Nucleus accumbens (tissue), 56 donors: Measurements from ENCODE around the gene RNF39.
"Not testable (repeated sequence)": the region's sequence is repeated elsewhere in the genome, so short reads cannot be mapped to it uniquely, and the experiment has no call there.

ENCODE experiments used
- DNase-seq, 56 donors: peaks; one replicate each; lab custom pipeline; 2025; lab: John Stamatoyannopoulos, UW

The RNF39 gene

DNA sequence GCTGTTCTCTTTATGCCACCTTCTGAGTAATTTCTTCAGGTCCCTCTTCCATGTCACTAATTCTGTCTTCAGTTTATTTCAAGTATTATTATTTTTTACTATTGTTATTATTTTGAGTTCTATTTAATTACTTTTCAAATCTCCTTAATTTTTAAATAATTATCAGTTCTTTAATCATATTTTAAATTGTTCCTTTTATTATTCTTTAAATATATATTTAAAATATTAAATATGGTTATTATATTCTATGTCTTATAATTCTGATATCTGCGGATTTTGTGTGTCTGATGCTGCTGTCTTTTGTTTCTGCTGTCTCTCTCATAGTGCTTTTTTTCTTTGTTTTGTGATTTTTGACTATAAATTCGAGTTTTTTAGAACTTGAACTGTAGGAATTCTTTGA is 12.3 kb downstream of the RNF39 start:
- no peak for DNase-seq

DNA sequence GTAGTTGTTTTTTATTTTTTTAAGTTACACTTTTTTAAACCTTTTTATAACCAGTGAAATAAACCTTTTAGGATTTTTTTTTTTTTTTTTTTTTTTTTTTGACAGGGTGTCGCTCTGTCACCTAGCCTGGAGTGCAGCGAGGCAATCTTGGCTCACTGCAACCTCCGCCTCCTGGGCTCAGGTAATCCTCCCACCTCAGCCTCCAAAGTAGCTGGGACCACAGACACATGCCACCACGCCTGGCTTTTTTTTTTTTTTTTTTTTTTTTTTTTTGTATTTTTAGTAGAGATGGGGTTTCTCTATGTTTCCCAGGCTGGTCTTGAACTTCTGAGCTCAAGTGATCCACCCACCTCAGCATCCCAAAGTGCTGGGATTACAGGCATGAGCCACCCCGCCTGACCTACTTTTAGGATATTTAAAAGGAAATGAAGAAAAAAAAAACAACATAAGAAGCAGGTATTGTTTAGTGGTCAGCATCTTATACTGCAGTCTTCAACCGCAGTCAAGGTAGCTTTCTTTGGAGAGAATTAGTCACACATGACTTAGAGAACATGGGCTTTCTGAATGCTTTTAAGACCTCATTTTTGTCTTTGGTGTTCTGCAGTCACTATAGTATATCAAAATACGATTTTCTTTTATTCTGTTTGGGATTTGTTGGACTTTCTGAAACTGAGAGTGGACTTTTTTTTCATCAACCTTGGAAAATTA is 12.9 kb downstream of the RNF39 start:
- DNase-seq: no peak

DNA sequence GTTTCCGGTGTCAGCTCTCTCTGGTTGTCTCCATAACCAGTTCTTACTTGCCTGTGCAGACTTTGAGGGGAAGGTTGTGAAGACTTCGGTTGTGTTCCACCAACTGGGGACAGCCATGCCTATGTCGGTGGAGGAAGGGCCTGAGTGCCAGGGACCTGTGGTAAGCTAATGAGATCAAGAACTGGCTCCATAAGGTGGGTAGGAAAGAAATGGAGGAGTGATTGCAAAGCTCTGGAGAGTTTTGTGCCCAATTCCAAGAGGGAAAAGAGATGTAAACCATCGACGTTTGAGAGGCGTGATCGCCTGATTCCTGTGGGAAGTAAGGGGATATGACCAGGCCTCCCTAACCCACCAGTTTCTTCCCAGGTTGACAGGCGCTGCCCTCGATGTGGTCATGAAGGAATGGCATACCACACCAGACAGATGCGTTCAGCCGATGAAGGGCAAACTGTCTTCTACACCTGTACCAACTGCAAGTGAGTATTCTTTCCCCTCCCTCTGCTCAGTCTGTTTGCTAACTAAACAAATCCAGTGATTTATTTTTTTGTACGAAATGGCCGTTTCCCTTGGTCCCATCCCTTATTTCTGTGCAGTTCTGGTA is 13.6 kb downstream of the RNF39 start:
- DNase-seq: peak in 3 of 56 donors; percentile 26 to 44 (median 36)

DNA sequence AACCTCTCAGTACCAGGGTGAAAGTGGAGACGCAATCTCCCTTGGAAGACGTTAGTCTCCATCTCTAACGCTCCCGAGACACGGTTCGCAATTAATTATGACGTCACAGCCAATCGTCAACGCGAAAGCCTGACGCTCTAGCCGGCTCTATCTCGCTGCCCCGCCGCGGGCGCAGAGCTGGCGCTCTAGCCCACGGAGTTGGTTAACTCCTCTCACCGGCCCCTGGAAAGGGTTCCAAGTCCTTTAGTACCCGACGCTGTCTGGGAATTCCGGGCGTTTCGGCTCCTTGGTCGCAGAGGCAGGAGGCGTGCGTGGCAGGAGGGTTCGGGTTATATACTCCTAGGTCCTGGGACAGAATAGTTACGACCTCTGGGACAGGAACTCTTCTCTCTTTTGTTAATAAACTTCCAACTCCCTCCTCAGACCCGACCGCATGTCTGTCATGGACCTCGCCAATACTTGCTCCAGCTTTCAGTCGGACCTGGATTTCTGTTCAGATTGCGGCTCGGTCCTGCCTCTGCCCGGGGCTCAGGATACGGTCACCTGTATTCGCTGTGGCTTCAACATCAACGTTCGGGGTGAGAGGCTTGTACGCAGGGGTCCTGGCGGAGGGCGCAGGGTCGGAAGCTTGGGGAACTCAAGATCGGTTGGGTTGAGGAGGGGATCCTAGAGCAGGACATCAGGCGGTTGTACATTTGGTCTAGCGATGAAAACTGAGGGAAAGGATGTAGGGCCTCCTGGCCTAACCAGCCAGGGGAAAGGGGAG is 14.3 kb downstream of the RNF39 start, which contains the start of gene POLR1H:
Gene POLR1H, plus strand, starts transcription at position 174 of the 766 bp plus-strand sequence. Its CDS starts 260 bp downstream, at position 434.
- DNase-seq: peak; percentile 38 to 96 (median 86)

DNA sequence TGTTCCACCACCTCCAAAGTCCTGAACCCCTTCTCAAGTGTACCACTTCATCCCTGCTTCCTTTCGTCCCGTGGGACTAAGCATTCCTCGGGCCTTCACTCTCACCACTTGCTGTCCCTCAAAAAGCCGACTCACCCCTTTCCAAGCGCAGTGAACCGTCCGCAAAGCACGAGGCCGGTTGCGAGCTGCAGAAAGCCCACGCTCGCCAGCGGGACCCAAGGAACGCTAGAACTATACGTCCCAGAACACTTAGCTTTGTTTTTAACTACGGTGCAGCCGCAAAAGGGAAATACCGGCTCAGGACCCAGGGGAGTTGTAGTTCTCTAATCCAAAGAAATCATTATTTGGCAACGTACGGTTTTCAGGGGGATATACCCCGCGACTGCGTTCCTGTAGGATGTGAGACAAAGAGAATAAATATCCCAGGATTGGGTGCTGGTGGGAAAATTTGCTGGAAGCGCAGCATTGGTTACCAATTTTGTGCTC is 14.9 kb downstream of the RNF39 start:
- DNase-seq: peak in 20 of 56 donors; percentile 13 to 78 (median 46)

DNA sequence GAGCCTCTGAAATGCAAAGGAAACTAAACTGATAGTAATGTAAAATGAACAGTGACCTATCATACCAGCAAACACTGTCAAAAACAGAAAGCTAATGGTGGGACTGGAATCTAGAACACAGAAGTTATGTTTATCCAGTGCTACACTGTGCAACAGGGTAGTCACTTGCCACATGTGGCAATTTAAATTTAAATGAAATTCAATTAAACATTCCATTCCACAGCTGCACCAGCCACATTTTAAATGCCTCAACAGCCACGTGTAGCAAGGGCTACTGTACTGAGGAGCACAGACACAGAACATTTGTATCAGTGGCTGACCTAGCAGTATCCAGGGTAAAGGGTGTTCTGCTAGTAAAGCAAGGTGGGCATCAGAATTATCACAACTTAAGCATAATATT is 20.1 kb downstream of the RNF39 start:
- DNase-seq: no peak

DNA sequence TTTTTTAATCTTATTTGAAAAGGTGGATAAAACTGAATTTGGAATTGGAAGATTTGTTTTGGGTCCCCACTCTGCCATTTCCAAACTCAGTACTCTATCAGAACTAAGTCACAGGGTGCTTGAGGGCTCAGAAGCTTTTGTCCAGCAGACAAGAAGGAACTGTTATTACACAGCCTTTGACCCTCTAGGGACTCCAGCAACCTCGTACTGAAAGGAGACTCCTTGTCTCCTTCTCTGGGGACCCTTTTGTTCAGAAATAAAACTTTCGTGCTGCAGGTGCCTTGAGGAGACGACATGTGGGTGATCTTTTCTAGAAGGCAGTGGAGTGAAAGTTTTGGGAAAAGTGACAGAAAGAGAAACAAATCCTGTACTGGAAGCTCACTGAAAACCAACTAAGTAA is 21.9 kb downstream of the RNF39 start:
- no peak for DNase-seq

DNA sequence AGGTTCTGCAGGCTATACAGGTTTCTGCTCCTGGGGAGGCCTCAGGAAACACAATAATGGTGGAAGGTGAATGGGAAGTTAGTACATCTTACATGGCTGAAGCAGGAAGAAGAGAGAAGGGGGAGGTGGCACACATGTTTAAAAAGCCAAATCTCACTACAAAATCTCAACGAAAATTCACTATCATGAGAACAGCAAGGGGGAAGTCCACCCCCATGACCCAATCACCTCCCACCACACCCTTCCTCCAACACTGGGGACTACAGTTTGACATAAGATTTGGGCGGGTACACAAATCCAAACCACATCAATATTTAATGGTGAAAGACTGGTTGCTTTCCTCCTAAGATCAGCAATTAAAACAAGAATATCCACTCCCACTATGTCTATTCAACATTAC is 28.3 kb downstream of the RNF39 start:
- DNase-seq: no peak

DNA sequence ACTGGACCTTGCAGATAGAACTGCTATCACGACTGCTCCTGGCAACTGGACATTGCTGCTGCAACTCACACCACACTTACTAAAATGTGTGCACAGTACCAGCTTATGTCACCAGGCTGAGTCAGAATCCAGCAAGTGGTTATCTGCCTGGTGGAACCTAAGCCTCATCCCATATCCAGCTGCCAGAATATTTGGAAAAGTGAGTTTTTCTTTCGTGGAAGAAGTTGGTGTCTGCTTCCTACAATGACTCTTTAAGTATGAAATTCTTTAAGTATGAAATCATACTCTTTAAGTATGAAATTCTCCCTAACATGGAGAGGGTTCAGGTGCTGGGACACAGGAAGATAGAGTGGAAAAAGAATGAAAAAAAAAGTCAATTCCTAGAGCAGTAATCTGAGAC is 30.9 kb downstream of the RNF39 start:
- no peak for DNase-seq

DNA sequence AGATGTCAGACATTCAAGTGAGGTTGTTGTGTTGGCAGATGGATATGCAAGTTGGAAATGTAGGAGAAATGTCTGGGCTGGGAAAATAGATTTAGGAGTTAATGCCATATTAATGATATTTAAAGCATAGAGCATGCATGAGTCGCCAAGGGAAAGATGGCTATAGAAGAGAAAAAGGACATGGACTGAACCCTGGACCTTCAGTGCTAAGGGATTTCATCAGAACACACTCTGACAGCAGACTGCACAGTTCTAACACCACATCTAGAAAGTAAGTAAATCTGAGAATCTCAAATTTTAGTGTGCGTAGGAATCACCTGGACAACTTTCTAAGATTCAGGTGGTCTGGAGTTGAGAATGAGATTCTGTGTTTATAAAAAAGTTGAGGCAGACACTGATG is 31.8 kb downstream of the RNF39 start:
- no peak for DNase-seq

DNA sequence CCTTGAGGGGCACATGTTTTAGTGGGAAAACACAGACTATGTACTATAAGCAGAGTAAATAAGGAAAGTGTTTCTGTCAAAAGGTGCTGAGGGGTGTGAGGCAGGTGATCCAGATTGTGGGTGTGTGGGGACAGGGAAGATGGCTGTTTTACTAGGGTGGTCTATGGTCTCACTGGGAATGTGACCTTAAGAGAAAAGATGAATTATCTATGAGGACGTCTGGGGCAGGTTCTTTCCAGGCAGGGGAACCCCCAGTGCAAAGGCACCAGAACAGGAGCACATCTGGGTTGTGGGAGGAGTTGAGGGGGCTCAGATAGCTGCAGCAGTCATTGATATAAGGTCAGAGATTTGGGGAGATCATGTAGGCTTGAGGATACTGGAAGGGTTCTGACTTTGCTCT is 32.7 kb downstream of the RNF39 start:
- DNase-seq: no peak

DNA sequence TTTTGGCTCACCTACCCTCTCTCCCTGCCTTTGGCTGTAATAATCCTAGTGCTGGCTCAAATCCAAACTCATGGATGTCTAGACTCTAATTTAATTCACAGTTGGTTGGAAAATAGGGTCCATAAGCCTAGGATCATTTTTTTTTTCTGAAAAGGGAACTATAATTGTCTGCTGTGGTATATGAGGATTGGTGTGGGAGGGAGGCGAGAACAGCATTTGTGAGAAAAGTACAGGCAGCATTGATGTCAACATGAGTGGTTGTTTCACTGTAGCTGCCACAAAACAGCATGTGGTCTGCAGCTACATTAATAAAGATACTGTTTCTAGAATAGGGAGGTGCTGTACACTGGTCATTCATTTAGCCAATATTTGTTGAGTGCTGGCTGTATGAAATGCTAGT is 33.1 kb downstream of the RNF39 start:
- no peak for DNase-seq

DNA sequence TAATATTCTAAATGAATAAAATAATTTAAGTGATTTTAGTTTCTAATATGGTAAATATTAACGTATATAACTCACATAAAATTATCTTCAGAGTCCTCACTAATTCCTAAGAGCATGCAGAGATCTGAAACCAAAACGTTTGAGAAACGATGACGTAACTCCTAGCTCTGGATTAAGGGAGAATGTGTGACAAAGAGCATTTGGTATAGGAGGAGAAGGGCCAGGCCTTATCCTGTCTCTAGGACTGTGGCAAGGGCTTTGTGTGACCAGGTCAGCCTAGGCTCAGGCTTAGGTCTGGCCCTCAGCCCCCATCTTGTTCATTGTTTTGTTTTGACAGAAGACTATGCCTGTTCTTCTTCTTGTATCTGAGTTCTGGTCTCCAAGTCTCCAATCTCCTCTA is 33.7 kb downstream of the RNF39 start:
- no peak for DNase-seq

DNA sequence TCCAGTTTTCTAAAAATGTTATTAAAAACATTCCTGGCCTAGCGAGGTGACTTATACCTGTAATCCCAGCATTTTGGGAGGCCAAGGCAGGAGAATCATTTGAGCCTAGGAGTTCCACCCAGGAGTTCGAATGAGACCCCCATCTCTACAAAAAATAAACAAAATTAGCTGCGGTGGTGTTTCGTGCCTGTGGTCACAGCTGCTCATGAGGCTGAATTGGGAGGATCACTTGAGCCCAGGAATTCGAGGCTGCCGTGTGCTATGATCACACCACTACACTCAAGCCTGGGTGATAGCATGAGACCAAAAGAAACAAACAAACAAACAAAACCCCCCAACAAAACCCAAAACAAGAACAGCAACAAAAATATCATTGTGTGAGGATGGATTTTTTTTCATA is 34.3 kb downstream of the RNF39 start:
- no peak for DNase-seq

DNA sequence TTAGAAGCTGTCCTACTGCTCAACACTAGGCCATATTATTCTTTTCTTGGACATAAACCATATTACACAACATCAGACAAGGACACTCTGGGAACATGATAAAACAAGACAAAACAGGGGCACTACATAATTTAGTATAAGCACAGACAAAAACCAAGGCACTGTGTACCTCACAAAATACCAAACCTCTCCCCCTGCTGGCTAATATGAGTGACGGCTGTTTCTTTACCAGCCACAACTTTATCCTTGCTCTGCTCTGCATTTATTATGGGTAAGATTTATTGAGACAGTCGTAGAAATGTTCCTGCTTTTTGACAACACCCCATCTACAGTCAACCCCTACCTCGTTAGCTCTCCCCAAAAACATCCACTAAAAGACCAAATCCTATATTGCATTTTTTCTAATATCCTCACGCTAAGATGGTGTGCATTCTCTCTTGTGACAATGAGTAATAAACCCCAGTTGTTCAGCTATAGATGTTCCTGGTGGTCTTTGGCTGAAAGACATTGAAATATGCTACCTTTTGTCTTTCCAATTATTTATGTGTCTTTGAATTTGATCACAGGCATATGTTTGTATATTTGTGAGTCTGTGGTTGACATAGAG is 38.3 kb downstream of the RNF39 start:
- no peak for DNase-seq

DNA sequence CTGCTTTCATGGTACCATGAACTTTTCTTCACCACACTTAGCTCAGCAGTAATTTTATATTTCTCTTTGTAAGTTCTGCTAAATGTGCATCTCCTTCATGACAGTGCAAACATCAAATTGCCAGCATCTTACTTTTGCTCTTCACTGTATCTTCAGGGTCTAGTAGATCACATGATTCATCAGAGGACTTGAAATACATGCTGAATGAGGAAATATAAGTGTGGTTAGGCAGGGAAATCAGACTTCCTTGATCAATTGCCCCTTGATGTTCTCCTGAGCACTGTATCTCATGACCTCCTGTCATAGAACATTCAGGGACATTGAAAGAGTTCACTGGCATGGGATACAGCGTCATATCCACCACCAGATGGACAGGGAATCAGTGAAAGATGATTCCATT is 39.8 kb downstream of the RNF39 start:
- DNase-seq: no peak

DNA sequence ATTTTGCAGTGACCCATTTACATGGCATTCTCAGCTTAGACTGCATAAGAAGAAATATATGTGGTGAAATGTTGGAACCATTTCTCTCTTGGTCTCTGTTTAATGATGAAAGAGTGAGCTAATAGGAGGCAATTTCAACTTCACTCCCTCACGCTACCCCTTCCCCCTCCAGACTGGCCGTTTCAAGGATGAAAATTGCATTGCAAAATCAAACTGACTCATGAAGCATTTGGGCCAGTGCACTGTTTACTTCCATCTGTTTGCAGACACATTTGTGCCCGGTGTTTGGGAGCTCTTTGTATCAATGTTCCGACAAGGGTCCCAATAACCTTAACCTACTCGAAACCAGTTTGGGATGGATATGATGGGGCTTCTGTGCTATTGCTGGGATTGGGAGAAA is 42.1 kb downstream of the RNF39 start:
- DNase-seq: not testable (repeated sequence)

DNA sequence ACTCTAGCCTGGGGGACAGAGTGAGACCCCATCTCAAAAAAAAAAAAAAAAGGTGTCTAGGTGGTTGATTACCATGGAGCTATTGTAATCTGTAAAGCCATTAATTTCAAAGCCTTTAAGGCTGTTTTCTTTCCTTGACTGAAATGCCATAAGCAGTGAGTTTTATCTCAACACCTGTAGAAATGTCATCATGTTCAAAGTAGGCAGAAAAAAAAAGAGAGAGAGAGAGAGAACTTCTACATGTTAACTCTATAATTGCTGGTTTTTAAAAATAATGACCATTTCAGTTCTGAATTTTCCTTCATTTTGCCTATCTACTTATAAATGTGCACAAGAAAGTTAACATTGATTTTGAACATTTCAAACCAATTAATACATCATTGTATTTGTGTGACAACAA is 44.2 kb downstream of the RNF39 start:
- DNase-seq: no peak

DNA sequence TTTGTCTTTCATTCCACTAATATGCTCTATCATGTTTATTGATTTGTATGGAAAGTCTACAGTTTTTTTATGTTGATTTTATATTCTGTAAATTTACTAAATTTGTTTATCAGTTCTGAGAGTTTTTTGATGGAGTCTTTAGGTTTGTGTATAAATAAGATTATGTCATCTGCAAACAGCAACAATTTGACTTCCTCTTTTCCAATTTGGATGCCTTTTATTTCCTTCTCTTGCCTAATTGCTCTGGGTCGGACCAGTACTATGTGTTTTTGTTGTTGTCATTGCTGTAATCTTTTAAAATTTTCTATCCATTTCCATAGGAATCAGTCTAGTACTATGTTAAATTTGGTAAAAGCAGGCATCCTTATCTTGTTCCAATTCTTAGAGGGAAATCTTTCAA is 46.0 kb downstream of the RNF39 start:
- DNase-seq: no peak

DNA sequence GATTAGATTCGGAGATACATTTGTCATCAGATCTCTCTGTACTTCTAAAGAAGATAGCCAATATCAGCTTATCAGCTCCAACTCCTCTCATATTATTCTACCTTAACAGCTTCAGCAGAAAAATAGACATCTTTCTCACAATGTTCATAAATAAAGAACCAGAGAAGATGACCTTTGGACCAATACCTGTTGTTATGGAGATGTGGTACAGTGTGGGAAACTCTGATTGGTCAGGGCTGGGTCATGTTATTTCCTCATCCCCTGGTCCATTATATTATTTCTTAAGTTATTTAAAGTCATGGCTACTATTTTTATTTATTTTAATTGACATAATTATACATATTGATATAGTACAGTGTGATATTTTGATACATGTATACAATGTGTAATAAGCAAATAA is 50.4 kb downstream of the RNF39 start:
- no peak for DNase-seq

DNA sequence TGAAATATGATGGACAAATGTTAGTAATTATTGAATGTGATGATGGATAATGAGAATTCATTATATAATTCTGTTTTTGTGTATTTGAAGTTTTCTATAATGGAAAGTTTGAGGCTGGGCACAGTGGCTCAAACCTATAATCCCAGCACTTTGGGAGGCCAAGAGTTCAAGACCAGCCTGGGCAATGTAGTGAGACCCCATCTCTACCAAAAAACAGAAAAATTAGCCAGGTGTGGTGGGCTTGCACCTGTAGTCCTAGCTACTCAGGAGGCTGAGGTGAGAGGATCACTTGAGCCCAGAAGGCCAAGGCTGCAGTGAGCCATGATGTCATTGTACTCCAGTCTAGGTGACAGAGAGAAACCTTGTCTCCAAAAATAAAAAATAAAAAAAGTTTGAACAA is 52.9 kb downstream of the RNF39 start:
- not testable (repeated sequence) for DNase-seq
